DOHH2 (cell line): Measurements from ENCODE around the gene TTC28.

ENCODE experiments used
- H3F3A ChIP-seq: fragments of 200-600 bp; sonication (generic), shearing (Covaris generic); 2 replicates; pipeline ENCODE4 v1.6.0; 2016; ENCODE audit warnings: antibody characterized with exemption, mild to moderate bottlenecking; ENCODE audit not compliant: control insufficient read depth, insufficient read depth
- H3K27ac ChIP-seq: fragments of 200-600 bp; sonication (generic); 2 replicates; pipeline ENCODE4 v1.5.1; 2014; ENCODE audit warnings: low read depth, mild to moderate bottlenecking, low read length, moderate library complexity
- H3K27me3 ChIP-seq: fragments of 200-600 bp; sonication (generic); 2 replicates; pipeline ENCODE4 v1.6.1; 2014; ENCODE audit warnings: mild to moderate bottlenecking, low read length, mixed read lengths; ENCODE audit not compliant: control insufficient read depth
- H3K36me3 ChIP-seq: fragments of 200-600 bp; sonication (generic); 2 replicates; pipeline ENCODE4 v1.6.1; 2014; ENCODE audit warnings: mild to moderate bottlenecking, low read length, moderate library complexity, mixed read lengths; ENCODE audit not compliant: control insufficient read depth
- H3K4me1 ChIP-seq: fragments of 200-600 bp; sonication (generic); 2 replicates; pipeline ENCODE4 v1.6.1; 2014; ENCODE audit warnings: mild to moderate bottlenecking, low read length, mixed read lengths; ENCODE audit not compliant: control insufficient read depth
- H3K4me2 ChIP-seq: fragments of 200-600 bp; sonication (generic); 2 replicates; pipeline ENCODE4 v1.6.0; 2014; ENCODE audit warnings: mild to moderate bottlenecking, low read length, moderate library complexity
- H3K4me3 ChIP-seq: fragments of 200-600 bp; sonication (generic); 2 replicates; pipeline ENCODE4 v1.5.1; 2014; ENCODE audit warnings: mild to moderate bottlenecking, low read length, mixed read lengths
- H3K79me2 ChIP-seq: fragments of 200-600 bp; sonication (generic); 2 replicates; pipeline ENCODE4 v1.6.1; 2014; ENCODE audit warnings: mild to moderate bottlenecking, low read length, mixed read lengths; ENCODE audit not compliant: control insufficient read depth
- H3K9me2 ChIP-seq: fragments of 200-600 bp; sonication (generic); replicated peaks from 2 replicates; pipeline ENCODE4 v1.6.1; 2014; ENCODE audit warnings: mild to moderate bottlenecking, low read length, mixed read lengths; ENCODE audit not compliant: control insufficient read depth
- H3K9me3 ChIP-seq: fragments of 200-600 bp; sonication (generic); 2 replicates; pipeline ENCODE4 v1.6.1; 2014; ENCODE audit warnings: antibody characterized with exemption, low read length, mixed read lengths; ENCODE audit not compliant: control insufficient read depth, insufficient read depth
- H4K20me1 ChIP-seq: fragments of 200-600 bp; sonication (generic); 2 replicates; pipeline ENCODE4 v1.6.0; 2014; ENCODE audit warnings: low read depth, mild to moderate bottlenecking, antibody characterized with exemption, low read length, moderate library complexity; ENCODE audit not compliant: control insufficient read depth, insufficient read depth
- CTCF ChIP-seq: fragments of 200-600 bp; sonication (generic); IDR thresholded peaks from one replicate; pipeline ENCODE4 v1.5.1; 2014; ENCODE audit warnings: antibody characterized with exemption, mild to moderate bottlenecking, low read depth, low read length; ENCODE audit not compliant: poor library complexity, severe bottlenecking
- EZH2phosphoT487 ChIP-seq: fragments of 200-600 bp; sonication (generic); IDR thresholded peaks from 2 replicates; pipeline ENCODE4 v1.6.1; 2017; ENCODE audit warnings: borderline replicate concordance, mild to moderate bottlenecking, antibody characterized with exemption, low read length, moderate library complexity, mixed read lengths

TTC28 gene

GRCh38 chr22:28593299-28593698, 86.3 kb downstream of the TTC28 start:
- Histone ChIP-seq H3K9me2 (no peaks in the 10 kb centered on the region), H4K20me1 (no peaks in the 10 kb centered on the region), H3K4me3 (no peak overlapping the region), H3K4me1 (no peaks in the 10 kb centered on the region), H3K27ac (no peak overlapping the region), H3K9me3 (no peaks in the 10 kb centered on the region), H3K4me2 (no peak overlapping the region), H3K27me3 (peaks cover 4% of the 10 kb centered on the region; the same call in 1 of the 2 replicates), H3K79me2 (no peaks in the 10 kb centered on the region), H3F3A (no peaks in the 10 kb centered on the region), H3K36me3 (no peaks in the 10 kb centered on the region)
- TF ChIP-seq EZH2phosphoT487 (no peak), CTCF (no peak)

GRCh38 chr22:28589102-28589750, 90.4 kb downstream of the TTC28 start:
- TF ChIP-seq EZH2phosphoT487 (no peak), CTCF (no peak)
- no peaks in the 10 kb centered on the region for H4K20me1 ChIP-seq
- H3K36me3 ChIP-seq, result no peaks in the 10 kb centered on the region
- H3K9me3 ChIP-seq, result no peaks in the 10 kb centered on the region
- no peaks in the 10 kb centered on the region for H3K9me2 ChIP-seq
- H3K27ac ChIP-seq, result no peak overlapping the region
- H3F3A ChIP-seq, result no peaks in the 10 kb centered on the region
- H3K27me3 ChIP-seq, result peaks cover 5% of the 10 kb centered on the region; the same call in 1 of the 2 replicates
- H3K4me1 ChIP-seq, result no peaks in the 10 kb centered on the region
- H3K4me2 ChIP-seq, result no peak overlapping the region
- no peaks in the 10 kb centered on the region for H3K79me2 ChIP-seq
- H3K4me3 ChIP-seq, result no peak overlapping the region

GRCh38 chr22:28585324-28585723, 94.3 kb downstream of the TTC28 start:
- Histone ChIP-seq H3K4me3 (no peak overlapping the region), H3K9me2 (no peaks in the 10 kb centered on the region), H3K4me1 (no peaks in the 10 kb centered on the region), H4K20me1 (no peaks in the 10 kb centered on the region), H3K4me2 (no peak overlapping the region), H3F3A (no peaks in the 10 kb centered on the region), H3K27ac (no peak overlapping the region), H3K9me3 (no peaks in the 10 kb centered on the region), H3K79me2 (no peaks in the 10 kb centered on the region), H3K27me3 (peaks cover 6% of the 10 kb centered on the region; the same call in 1 of the 2 replicates), H3K36me3 (no peaks in the 10 kb centered on the region)
- TF ChIP-seq EZH2phosphoT487 (no peak), CTCF (no peak)
